Cardiac fibroblast (primary cell): ENCODE data around the gene KRABD2.

Experiments used
- DNase-seq, 2 donors: peaks; one replicate each; pipeline versions ENCODE4 v3.0.0 to v3.0.0-alpha.2; 2010; ENCODE audit warnings: low read depth in 2 of 2
- H3K4me3 ChIP-seq, 2 donors: replicated peaks in 1 of 2; 1 replicate in 1 of 2; 2 replicates in 1 of 2; pipeline ENCODE4 v1.5.1; 2011; ENCODE audit warnings: low read depth in 2 of 2, low read length in 2 of 2, mild to moderate bottlenecking in 2 of 2, moderate library complexity in 1 of 2
- TF ChIP-seq, protein P1 (sequence below): IDR thresholded peaks from one replicate; pipeline ENCODE4 v1.5.1; 2011; ENCODE audit warnings: low read depth, mild to moderate bottlenecking, low read length, inconsistent platforms

Gene KRABD2

DNA sequence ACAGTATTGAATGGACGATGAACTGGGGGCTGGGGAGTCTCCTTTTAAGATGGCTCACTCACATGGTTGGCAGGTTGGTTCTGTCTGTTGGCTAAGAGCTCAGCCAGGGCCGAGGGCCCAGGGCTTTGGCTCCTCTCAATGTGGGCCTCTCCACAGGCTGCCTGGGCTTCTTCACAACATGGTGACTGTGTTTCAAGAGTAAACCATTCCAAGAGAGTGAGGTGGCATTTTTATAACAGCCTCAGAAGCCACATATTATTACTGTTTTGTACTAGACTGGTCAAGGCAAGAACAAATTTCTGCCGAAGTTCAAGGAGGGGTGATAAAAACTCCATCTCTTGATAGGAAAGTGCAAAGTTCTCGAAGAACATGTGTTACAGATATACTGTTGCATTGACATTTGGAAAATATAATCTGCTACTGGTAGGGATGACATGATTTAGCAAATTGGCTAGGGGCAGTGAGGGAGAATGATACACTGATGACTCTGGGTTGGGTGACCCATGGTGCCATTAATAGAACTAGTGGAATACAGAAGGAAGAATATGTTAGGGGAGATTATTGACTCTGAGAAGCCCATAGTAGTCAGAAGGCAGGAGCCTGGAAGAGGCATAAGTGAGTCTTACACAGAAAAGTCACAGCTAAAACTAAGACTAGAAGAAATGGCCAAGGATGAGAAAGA is 13.7 kb downstream of the KRABD2 start:
- H3K4me3 ChIP-seq = no peak overlapping the region
- peak in 1 of 2 donors; percentile 62 for DNase-seq

DNA sequence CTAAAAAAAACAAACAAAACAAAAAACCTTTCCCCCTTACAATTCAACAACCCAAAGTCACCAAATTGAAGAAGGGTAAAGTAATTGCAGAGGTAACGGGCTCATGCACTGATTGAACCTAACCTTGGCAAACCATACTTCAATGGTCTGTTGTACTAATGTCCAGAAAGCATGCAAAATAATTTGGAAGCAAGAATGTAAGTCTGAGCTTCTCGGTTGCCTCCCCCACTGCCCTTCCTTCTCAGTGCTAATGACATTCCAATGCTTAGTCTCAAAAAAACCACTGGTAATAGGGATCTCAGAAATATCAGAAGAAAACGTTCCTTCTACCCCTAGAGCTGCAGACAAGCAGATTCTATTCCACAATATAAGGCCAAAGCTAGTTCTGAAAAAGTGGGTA is 15.8 kb downstream of the KRABD2 start:
- H3K4me3 ChIP-seq = no peak overlapping the region

More for the DNA sequence above, 13.7 kb downstream of the KRABD2 start:
- TF ChIP-seq, protein P1, sequence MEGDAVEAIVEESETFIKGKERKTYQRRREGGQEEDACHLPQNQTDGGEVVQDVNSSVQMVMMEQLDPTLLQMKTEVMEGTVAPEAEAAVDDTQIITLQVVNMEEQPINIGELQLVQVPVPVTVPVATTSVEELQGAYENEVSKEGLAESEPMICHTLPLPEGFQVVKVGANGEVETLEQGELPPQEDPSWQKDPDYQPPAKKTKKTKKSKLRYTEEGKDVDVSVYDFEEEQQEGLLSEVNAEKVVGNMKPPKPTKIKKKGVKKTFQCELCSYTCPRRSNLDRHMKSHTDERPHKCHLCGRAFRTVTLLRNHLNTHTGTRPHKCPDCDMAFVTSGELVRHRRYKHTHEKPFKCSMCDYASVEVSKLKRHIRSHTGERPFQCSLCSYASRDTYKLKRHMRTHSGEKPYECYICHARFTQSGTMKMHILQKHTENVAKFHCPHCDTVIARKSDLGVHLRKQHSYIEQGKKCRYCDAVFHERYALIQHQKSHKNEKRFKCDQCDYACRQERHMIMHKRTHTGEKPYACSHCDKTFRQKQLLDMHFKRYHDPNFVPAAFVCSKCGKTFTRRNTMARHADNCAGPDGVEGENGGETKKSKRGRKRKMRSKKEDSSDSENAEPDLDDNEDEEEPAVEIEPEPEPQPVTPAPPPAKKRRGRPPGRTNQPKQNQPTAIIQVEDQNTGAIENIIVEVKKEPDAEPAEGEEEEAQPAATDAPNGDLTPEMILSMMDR = no peak

DNA sequence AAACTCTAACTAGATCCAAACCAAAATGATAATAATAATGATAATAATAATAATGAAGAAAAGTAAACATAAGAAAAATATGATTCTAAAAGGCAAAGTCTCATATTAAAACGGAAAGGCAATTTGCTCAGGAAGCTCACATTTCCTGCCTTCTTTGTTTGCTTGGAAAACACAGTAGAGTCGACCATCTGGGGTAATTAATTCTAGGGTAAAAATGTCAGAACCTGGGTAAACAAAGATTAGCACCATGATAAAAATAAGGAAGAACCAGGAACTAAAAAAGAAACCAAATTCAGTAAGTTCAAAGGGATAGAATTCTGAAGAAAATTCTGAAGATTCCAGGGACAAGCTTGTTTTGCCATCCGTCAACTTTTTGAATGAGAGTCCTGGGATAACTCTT is 16.2 kb downstream of the KRABD2 start:
- DNase-seq = no peak
- no peak overlapping the region for H3K4me3 ChIP-seq
- TF ChIP-seq, protein P1 = no peak

More for the DNA sequence above, 15.8 kb downstream of the KRABD2 start:
- DNase-seq = no peak
- TF ChIP-seq, protein P1 = no peak

DNA sequence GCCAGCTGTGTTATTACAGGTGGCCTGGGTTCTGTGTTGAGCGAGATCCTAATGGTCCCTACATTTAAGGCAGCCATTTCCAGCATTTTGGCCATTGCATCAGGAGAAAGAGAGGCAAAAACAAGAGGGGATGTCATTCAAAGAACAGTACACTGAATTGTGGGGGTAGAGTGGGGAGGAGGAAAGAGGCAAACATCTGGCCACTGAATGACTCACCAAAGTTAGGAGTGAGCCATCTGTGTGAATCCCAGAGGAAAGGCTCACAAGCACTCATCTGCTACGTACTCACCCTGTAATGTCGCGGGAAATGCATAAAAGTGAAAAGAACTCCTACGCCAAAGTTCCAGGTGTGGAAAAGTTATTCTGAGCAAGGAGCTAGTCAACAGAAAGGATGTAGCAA is 16.7 kb downstream of the KRABD2 start:
- no peak overlapping the region for H3K4me3 ChIP-seq
- TF ChIP-seq, protein P1 = no peak
- peak; percentile 82 to 96 for DNase-seq

DNA sequence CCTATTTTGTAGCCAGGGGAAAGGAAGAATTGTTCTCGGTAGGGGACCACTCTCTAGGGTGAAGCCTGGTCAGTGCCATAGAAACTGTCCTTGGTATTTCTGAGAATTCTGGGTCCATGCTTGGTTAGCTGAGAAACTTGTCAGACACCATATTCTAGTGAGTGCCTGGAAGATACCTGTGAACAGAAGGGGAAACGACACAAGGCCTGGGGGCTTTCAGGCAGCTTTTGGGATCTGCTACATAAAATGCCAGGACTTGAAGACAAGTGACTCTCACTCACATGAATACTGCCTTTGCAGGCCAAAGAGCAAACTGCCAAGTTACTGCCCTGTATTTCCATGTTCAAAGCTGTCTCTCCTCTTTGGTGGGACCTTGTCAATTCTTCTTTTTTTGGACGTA is 18.6 kb downstream of the KRABD2 start:
- TF ChIP-seq, protein P1 = no peak
- DNase-seq = no peak
- H3K4me3 ChIP-seq = no peak overlapping the region

DNA sequence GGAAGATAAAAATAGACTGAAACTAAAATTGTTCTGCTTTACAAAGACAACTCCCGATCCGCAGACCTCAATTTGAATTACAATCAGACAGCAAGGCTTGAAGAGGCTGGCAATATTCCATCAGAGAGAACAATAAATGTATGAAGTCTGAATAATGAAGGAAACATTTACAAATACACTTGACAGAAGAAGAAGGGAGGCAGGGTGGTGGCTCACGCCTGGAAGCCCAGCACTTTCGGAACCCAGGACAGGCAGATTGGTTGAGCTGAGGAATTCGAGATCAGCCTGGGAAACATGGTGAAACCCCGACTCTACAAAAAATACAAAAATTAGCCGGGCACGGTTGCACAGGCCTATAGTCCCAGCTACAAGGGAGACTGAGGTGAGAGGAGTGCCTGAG is 22.3 kb downstream of the KRABD2 start:
- no peak overlapping the region for H3K4me3 ChIP-seq
- no peak for DNase-seq
- TF ChIP-seq, protein P1 = no peak

DNA sequence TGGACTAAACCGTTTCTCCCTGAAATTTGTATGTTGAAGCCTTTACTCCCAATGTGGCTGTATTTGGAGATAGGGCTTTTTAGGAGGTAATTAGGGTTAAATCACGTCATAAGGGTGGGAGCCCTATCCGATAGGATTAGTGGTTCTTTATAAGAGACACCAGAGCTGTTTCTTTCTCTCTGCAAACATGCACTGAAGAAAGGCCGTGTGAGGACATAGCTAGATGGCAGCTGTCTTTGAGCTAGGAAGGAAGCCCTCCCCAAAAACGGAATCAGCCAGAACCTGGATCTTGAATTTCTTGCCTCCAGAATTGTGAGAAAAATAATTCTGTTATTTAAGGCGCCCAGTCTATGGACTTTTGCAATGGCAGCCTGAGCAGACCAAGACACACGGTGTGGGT is 22.8 kb downstream of the KRABD2 start:
- no peak overlapping the region for H3K4me3 ChIP-seq
- no peak for DNase-seq
- TF ChIP-seq, protein P1 = no peak
